UCSD-AML1 (cell line): ENCODE data around the gene TOM1.

Experiments used
- DNase-seq: peaks from one replicate; lab custom pipeline; 2025; ENCODE audit not compliant: unreplicated experiment; lab: John Stamatoyannopoulos, UW

Gene TOM1

GRCh38 chr22:35299673-35300499 lies at the start of gene TOM1:
Gene TOM1 (plus strand): TSS chr22:35299894. CDS start chr22:35299929, 35 bp downstream.
- peak; percentile 97 for DNase-seq

- no peak for DNase-seq
Observed at GRCh38 chr22:35250156-35250555, 49.5 kb upstream of the TOM1 start.

- DNase-seq = no peak
Observed at GRCh38 chr22:35253946-35254345, 45.7 kb upstream of the TOM1 start.

GRCh38 chr22:35257002-35257320 lies 42.7 kb upstream of the TOM1 start:
- DNase-seq = no peak

GRCh38 chr22:35257321-35258190 lies 42.1 kb upstream of the TOM1 start, which contains the start of gene HMGXB4:
Gene HMGXB4 (plus strand): TSS chr22:35257493. CDS start chr22:35262391, 4,898 bp downstream.
- DNase-seq = peak; percentile 84

DNA sequence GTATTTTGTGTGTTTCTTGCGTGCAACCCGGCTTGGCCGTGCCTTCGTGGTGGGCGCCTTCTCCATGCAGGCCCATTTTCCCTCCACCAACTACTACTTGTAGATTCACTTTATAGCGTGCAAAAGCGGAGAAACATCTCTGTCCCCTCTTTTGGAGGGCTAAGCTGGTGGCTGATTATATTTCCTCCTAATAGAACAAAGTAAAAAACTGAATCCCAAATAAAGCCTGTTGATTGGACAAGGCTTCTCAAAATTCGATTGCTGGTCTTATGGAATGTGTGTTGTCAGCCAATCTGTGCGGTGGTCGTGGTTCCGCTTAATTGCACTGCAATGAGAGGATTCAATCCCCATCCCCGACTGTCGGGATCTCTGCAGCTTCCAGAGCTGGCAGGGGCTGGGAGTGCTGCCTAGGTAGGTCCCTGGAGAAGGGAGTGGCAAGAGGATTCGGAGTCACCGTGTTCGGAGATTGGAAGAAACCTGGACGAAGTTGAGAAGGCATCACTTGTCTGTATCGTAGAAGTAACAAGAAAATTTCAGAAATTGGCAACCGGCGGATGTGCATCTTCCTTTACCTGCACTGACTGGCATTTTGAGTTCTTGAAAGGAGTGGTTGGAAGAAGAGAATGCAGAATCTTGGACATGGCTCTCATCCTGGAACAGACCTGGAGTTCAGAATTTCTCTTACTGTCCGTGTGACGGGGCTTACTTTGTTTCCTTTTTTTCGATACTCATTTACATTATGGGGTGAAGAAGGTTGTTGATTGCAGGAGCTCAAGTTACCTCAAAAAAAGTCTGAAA lies 41.3 kb upstream of the TOM1 start:
- no peak for DNase-seq

- no peak for DNase-seq
Observed at GRCh38 chr22:35264986-35265385, 34.7 kb upstream of the TOM1 start.

DNA sequence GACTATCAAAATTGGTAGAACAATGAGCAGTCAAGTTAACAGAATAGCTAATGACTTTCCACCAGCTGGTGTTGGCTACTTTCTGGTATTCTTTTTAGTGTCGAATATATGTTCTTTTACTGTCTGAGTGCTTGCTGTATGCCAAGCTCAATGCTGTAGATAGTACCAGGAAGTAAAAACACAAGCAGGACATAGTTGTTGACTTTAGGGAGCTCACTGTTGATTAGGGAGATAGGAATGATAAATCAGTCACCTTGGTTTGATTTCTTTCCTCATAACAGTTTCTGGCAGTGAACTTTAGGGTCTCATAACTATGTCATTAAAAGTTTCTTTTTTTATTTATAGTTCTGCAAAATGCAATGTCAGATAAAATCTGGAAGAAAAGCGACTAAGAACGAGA lies 33.4 kb upstream of the TOM1 start:
- DNase-seq = no peak

- no peak for DNase-seq
Observed at GRCh38 chr22:35269630-35270029, 30.1 kb upstream of the TOM1 start.

DNA sequence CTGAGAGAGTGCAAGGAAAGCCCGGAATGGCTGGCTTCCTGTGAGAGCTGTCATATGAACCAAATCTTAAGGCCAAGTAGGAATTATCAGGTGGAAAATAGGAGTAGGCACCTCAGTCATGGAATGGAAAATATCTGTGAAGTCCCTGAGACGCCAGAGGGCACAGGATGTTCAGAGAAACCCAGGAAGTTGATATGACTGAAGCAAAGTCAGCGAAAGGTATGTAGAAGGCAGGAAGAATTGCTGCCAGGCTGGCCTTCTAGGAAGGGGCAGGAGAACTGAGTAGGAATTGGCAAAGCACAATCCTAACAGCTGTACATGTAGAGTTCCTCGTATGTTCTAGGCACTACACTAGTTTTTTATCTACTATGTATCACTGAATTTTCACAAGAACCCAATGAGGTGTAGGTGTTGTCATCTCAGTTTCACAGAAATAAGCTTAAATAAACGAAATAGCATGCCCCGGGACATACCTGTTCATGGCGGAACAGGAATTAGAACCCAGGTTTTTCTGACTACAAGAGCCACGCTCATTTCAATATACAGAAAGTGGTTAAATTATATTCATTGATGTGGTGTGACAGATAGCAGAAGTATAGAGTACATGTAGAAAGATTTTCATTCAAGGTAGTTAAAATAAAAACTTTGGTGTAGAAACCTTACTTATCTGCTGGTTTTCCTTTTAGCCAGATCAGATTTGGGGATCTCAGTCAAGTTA lies 25.4 kb upstream of the TOM1 start:
- no peak for DNase-seq

GRCh38 chr22:35275580-35275979 lies 24.1 kb upstream of the TOM1 start:
- no peak for DNase-seq

DNA sequence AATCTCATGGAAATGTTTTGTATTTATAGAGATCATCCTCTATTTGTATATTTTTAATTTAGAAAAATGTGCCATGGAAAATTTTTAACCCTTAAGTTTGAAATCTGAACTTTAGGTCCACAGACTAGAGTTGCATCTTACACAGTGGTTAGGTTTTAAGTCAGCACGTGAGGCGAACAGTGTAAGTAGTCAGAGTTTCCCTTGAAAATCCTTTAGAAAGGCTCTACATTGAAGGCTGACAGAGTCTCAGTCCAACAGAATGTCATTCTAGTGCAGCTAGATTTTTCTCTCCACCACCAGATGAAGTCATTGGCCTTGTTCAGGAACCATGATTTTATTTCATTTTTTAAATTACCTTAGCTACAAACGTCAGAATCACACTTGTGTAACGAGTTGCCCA lies 23.7 kb upstream of the TOM1 start:
- DNase-seq = no peak

- DNase-seq = no peak
Observed at GRCh38 chr22:35288116-35288515, 11.6 kb upstream of the TOM1 start.

- DNase-seq = no peak
Observed at GRCh38 chr22:35292786-35293185, 6.9 kb upstream of the TOM1 start.

- DNase-seq = no peak
Observed at GRCh38 chr22:35296051-35296450, 3.6 kb upstream of the TOM1 start.

- DNase-seq = no peak
Observed at GRCh38 chr22:35299217-35299672, 449 bp upstream of the TOM1 start.

DNA sequence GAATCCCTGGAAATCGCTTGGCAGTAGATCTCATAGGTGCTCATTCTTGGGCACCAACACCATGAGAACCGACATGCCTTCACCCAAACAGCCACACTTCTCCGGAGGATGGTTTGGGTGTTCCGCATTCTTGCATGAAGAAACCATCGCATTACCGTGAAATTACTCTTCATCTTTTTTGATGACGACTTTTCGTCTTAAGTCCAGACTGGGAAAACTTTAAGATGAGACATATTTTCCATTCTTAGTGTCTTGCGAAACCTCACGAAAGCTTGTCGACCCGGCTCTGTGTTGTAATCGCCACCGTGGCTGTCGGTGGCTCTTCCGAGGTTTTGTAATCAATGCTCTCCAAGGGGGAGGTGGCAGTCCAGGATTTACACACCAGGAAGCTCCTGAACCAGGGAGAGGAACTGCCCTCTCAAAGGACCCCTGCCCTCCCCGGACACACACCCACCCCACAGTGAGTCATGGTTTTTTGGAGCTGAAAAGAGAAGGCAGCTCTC lies 1.7 kb downstream of the TOM1 start:
- peak; percentile 43 for DNase-seq

DNA sequence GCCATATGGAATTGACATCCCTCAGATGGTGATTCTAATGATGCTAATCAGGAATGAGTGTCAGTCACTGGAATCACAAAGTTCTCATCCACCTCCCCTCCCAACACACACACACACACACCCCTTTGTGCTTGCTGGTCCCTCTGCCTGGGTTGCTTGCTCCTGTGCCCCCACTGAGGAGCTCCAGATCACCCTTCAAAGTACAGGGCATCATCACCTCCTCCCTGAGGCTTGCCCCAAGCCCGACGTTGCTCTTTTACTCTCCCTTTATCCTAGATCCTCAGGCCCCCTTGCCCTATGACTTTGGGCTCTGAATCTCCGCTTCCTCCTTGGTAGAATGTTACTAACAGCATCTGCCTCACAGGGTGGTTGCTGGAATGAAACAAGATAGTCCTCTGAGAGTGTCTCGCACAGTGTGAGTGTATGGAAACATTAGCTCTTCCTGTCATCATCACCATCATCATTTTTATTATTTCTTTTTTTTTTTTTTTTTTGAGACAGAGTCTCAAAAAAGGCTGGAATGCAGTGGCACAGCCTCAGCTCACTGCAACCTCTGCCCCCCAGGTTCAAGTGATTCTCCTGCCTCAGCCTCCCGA lies 3.4 kb downstream of the TOM1 start:
- DNase-seq = no peak

DNA sequence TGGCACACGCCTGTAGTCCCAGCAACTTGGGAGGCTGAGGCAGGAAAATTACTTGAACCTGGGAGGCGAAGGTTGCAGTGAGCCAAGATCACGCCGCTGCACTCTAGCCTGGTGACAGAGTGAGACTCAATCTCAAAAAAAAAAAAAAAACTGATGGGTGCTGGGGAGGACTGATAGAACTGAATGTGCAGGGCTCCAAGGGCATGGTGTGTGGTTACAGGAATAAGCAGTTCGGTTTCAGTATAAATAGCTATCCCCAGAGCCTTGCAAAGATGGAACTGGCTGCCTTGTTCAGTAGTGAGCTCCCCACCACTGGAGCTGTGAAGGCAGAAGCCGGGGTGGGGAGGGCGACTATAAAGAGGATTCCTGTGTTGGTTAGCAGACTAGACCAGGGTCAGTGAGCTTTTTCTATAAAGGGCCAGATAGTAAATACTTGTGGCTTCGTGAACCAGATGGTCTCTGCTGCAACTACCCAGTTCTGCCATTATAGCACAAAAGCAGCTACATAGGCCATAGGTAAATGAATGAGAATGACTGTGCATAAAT lies 5.9 kb downstream of the TOM1 start:
- DNase-seq = no peak
